HG02852 (cell line): Measurements from ENCODE around the gene AGFG2.

ENCODE experiments used
- ATAC-seq: cut with Tn5 transposase; IDR thresholded peaks from one replicate; pipeline ENCODE4 v1.9.1; 2021; ENCODE audit warnings: mild to moderate bottlenecking, moderate library complexity; ENCODE audit not compliant: unreplicated experiment

Gene AGFG2

DNA sequence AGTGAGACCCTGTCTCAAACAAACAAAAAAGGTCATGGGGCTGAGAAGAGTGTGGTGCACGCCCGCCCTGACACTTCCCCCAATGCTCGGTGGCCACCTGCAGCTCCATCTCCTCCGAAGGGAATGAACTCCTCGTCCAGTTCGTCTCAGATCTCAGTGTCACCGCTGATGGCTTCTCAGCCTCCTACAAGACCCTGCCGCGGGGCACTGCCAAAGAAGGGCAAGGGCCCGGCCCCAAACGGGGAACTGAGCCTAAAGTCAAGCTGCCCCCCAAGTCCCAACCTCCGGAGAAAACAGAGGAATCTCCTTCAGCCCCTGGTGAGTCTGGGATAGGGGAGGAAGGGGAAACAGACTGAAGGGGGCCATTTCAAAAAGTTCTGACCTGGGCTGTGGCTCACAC is 67.3 kb downstream of the AGFG2 start:
- no peak for ATAC-seq

DNA sequence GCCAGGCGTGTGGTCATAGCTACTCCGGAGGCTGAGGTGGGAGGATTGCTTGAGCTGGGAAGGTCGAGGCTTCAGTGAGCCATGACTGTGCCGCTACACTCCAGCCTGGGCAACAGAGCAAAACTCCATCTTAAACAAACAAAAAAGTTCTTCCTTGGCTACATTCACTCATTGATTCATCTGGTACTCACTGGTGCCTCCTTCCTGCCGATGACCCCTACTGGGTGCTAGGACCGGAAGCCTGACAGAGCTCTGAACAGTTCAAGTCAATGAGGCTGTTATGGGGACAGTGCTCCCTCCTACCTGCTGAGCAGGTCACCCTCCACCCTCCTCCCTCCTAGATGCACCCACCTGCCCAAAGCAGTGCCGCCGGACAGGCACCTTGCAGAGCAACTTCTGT is 68.1 kb downstream of the AGFG2 start:
- ATAC-seq: no peak

DNA sequence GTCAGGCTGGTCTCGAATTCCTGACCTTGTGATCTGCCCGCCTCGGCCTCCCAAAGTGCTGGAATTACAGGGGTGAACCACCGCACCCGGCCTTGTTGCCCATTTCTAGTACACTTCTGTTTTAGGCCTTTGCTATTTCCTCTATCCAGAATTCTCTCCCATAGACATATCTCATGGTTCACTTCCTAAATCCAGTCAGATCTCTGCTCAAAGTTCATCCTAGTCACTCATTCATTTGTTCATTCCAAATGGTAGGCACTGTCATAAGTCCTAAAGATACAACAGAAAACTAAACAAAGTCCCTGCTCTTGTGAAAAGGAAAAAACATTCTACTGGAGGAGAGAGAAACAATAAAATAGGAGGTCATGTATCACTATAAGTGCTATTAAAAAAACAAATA is 71.0 kb downstream of the AGFG2 start:
- no peak for ATAC-seq

DNA sequence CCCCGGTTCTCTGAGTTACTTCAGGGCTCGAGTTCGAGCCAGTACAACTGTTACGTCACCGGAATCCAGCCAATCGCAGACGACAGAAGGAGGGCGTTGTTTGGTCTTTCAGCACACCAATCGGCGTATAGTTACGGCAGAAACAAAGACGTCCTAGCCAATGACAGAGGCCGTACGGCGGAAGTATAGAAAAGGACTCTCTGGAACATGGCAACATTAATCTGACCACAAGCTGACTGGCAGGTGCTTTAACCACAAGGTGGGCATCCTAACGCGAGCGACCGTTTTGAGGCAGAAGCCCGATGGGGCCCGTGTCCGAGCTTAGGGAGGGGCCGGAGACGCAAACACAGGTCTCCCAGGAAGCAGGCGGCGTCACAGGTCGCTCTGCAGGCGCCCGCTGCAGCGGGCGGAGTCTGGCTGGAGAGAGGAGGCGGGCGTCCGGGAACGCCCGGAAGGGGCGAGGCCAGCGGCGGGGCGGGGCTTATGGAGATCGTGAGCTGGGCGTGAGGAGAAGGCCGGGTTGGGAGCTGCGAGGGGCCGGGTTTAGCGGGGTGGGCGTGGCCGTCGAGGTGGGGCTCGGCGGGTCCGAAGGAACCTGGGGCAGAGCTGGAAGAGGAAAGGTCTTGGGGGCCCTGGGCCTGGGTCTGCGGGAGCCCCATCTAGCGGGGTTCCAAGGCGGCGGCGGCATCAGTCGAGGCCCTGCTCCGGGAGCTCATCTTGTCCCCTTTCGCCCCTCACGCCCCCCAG is 73.2 kb downstream of the AGFG2 start, which contains the start of gene MOSPD3:
Gene MOSPD3, plus strand, starts transcription at position 558 of the 747 bp plus-strand sequence. CDS start 252 bp downstream, outside the sequence.
- peak; percentile 91 for ATAC-seq

DNA sequence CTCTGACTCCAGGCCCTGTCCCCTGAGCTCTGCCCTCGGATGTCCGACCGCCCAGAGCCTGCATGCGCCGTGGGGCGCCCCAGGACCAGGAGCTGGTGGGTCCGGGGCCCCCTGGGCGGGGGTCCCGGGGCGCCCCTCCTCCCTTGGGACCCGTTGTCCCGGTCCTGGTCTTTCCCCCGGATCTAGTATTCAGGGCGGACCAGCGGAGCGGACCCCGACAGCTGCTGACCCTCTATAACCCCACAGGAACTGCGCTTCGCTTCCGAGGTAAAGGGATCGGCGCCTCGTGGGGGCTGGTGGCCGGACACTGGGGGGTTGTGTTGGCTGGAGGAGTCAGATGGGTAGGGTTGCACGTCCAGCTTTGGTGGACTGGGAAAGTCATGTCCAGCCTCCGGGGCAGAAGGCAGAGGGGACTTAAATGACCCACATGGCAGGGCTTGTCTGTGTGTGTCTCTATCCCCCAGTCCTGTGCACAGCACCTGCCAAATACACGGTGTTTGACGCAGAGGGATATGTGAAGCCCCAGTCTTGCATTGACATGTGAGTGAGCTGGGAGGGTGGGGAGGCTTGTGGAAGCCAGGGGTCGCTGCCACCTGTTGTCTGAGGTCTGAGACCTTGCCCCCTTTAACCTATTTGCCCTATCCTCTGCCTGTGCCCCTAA is 73.9 kb downstream of the AGFG2 start:
- peak; percentile 3 for ATAC-seq

DNA sequence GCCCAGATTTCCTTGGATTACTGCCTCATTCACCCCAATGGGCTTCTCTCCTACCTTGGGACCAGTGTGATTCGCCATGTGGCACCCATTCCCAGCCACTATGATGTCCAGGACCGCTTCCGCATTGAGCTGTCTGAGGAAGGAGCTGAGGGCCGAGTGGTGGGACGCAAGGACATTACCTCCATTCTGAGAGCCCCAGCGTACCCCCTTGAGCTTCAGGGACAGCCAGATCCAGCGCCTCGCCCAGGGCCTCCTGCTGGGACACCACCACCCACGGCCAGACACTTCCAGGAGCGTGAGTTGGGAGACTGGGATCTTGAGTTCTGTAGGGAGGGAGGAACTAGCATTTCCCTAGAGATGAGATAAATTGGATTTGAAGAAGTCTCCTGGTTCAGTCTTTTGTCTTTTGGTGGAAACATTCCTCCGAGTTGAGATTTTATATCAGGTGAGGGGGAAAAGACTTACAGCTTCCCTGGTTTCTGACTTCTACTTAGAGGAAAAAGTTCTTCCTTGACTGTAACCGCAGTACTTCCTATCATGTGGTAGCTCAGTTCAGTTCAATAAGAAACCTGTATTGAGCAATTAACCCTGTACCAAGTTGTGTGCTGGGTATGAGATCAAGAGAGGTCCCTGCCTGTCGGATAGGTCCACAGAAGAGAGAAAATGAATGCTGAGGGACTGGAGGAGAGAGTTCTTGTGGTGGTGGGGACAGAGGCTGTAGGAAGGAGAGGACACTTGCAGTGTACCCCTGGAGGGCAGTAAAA is 74.6 kb downstream of the AGFG2 start:
- no peak for ATAC-seq

DNA sequence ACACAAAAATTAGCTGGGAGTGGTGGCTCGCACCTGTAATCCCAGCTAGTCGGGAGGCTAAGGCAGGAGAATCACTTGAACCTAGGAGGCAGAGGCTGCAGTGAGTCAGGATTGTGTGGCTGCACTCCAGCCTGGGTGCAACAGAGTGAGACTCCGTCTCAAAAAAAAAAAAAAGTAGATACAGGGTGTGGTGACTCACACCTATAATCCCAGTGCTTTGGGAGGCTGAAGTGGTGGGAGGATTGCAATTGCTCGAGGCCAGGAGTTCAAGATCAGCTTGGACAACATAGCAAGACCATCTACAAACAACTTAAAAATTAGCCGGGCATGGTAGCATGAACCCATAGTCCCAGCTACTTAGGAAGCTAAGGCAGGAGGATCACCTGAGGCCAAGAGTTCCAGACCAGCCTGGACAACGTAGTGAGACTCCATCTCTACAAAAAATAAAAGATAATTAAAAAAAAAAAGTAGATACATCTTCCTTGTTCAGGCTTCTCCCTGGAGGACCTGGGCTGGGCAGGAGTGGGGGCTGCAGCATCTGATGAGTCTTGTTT is 75.4 kb downstream of the AGFG2 start:
- no peak for ATAC-seq
